Breast epithelium (tissue), 3 donors: Measurements from ENCODE around the gene NUDT21.

Experiments
- CTCF ChIP-seq, 3 donors: fragments of 450-650 bp; IDR thresholded peaks; one replicate each; pipeline ENCODE4 v1.5.1; 2016 to 2017; ENCODE audit warnings: antibody characterized with exemption in 3 of 3, mild to moderate bottlenecking in 3 of 3, moderate library complexity in 3 of 3
- POLR2A ChIP-seq: fragments of 450-650 bp; IDR thresholded peaks from one replicate; pipeline ENCODE4 v1.6.1; 2016; ENCODE audit warnings: antibody characterized with exemption, mild to moderate bottlenecking, moderate library complexity

- no peak for TF ChIP-seq CTCF (IDR thresholded peaks at IDR 0.05)
- no peak for TF ChIP-seq POLR2A
These were observed 66.9 kb downstream of the NUDT21 start for GRCh38 chr16:56384074-56384721.
